ENCODE data around the gene SNAP23.

DNA sequence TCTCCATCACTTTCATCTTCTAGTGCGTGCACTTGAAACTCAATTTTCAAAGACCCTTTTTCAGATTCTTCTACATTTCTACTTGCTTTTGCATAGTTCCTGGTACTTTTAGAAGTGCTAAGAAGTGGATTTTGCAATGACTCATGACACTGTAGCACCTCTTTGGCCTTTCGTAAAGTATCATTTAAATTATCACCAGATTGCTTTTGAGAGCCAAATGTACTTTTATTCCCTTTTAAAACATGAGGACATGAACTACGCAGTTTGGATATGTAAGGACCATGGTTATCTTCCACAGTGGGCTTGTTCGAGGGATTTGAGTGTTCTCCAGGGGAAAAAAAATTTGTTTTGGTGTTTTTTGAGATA is 45.0 kb upstream of the SNAP23 start:
- TF ChIP-seq, protein P1, sequence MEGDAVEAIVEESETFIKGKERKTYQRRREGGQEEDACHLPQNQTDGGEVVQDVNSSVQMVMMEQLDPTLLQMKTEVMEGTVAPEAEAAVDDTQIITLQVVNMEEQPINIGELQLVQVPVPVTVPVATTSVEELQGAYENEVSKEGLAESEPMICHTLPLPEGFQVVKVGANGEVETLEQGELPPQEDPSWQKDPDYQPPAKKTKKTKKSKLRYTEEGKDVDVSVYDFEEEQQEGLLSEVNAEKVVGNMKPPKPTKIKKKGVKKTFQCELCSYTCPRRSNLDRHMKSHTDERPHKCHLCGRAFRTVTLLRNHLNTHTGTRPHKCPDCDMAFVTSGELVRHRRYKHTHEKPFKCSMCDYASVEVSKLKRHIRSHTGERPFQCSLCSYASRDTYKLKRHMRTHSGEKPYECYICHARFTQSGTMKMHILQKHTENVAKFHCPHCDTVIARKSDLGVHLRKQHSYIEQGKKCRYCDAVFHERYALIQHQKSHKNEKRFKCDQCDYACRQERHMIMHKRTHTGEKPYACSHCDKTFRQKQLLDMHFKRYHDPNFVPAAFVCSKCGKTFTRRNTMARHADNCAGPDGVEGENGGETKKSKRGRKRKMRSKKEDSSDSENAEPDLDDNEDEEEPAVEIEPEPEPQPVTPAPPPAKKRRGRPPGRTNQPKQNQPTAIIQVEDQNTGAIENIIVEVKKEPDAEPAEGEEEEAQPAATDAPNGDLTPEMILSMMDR (IDR thresholded peaks at IDR 0.05 in 2 of 3, conservative IDR thresholded peaks at IDR 0.05 in 1 of 3; ENCODE audit: borderline replicate concordance in 1 of 3, insufficient read depth in 1 of 3, low read depth in 2 of 3, low read length in 2 of 3): no peak
- TF ChIP-seq RAD21 (IDR thresholded peaks at IDR 0.05; ENCODE audit: low read depth) (no peak), JUND (IDR thresholded peaks at IDR 0.05) (no peak), EZH2phosphoT487 (IDR thresholded peaks at IDR 0.05; ENCODE audit: borderline replicate concordance) (no peak), ZNF274 (IDR thresholded peaks at IDR 0.05; ENCODE audit: low read depth, low read length) (no peak), POLR2AphosphoS5 (IDR thresholded peaks at IDR 0.05; ENCODE audit: low read depth, low read length) (no peak), POLR2A (IDR thresholded peaks at IDR 0.05; ENCODE audit: borderline replicate concordance, extremely low read depth, insufficient read depth, insufficient read length) (no peak), ELF1 (IDR thresholded peaks at IDR 0.05; ENCODE audit: borderline replicate concordance, low read depth) (no peak), EZH2 (IDR thresholded peaks at IDR 0.05) (no peak)
- TF ChIP-seq, protein P2, sequence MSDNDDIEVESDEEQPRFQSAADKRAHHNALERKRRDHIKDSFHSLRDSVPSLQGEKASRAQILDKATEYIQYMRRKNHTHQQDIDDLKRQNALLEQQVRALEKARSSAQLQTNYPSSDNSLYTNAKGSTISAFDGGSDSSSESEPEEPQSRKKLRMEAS (IDR thresholded peaks at IDR 0.05): no peak
- TF ChIP-seq, protein P3, sequence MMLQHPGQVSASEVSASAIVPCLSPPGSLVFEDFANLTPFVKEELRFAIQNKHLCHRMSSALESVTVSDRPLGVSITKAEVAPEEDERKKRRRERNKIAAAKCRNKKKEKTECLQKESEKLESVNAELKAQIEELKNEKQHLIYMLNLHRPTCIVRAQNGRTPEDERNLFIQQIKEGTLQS (IDR thresholded peaks at IDR 0.05): no peak
- TF ChIP-seq, protein P4, sequence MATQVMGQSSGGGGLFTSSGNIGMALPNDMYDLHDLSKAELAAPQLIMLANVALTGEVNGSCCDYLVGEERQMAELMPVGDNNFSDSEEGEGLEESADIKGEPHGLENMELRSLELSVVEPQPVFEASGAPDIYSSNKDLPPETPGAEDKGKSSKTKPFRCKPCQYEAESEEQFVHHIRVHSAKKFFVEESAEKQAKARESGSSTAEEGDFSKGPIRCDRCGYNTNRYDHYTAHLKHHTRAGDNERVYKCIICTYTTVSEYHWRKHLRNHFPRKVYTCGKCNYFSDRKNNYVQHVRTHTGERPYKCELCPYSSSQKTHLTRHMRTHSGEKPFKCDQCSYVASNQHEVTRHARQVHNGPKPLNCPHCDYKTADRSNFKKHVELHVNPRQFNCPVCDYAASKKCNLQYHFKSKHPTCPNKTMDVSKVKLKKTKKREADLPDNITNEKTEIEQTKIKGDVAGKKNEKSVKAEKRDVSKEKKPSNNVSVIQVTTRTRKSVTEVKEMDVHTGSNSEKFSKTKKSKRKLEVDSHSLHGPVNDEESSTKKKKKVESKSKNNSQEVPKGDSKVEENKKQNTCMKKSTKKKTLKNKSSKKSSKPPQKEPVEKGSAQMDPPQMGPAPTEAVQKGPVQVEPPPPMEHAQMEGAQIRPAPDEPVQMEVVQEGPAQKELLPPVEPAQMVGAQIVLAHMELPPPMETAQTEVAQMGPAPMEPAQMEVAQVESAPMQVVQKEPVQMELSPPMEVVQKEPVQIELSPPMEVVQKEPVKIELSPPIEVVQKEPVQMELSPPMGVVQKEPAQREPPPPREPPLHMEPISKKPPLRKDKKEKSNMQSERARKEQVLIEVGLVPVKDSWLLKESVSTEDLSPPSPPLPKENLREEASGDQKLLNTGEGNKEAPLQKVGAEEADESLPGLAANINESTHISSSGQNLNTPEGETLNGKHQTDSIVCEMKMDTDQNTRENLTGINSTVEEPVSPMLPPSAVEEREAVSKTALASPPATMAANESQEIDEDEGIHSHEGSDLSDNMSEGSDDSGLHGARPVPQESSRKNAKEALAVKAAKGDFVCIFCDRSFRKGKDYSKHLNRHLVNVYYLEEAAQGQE (IDR thresholded peaks at IDR 0.05; ENCODE audit: low read depth): no peak
- TF ChIP-seq, protein P5, sequence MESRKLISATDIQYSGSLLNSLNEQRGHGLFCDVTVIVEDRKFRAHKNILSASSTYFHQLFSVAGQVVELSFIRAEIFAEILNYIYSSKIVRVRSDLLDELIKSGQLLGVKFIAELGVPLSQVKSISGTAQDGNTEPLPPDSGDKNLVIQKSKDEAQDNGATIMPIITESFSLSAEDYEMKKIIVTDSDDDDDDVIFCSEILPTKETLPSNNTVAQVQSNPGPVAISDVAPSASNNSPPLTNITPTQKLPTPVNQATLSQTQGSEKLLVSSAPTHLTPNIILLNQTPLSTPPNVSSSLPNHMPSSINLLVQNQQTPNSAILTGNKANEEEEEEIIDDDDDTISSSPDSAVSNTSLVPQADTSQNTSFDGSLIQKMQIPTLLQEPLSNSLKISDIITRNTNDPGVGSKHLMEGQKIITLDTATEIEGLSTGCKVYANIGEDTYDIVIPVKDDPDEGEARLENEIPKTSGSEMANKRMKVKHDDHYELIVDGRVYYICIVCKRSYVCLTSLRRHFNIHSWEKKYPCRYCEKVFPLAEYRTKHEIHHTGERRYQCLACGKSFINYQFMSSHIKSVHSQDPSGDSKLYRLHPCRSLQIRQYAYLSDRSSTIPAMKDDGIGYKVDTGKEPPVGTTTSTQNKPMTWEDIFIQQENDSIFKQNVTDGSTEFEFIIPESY (IDR thresholded peaks at IDR 0.05; ENCODE audit: extremely low read depth, insufficient replicate concordance, low read length): no peak
